Measurements from ENCODE around the gene BCL7A. TPM values are rescaled to one million over a fixed set of nuclear protein-coding genes. Genes with fewer than 3 reads are reported as not detected.
"Not testable (repeated sequence)": the region's sequence is repeated elsewhere in the genome, so short reads cannot be mapped to it uniquely, and the experiment has no call there.

Gene BCL7A
- total RNA-seq, 1 donor from 2014 or later: 10.4 TPM

GRCh38 chr12:122024132-122024785 is 2.6 kb downstream of the BCL7A start:
- no peak for DNase-seq (ENCODE audit: low spot score)

GRCh38 chr12:122026706-122027333 is 5.1 kb downstream of the BCL7A start:
- no peak for DNase-seq (ENCODE audit: low spot score)

DNA sequence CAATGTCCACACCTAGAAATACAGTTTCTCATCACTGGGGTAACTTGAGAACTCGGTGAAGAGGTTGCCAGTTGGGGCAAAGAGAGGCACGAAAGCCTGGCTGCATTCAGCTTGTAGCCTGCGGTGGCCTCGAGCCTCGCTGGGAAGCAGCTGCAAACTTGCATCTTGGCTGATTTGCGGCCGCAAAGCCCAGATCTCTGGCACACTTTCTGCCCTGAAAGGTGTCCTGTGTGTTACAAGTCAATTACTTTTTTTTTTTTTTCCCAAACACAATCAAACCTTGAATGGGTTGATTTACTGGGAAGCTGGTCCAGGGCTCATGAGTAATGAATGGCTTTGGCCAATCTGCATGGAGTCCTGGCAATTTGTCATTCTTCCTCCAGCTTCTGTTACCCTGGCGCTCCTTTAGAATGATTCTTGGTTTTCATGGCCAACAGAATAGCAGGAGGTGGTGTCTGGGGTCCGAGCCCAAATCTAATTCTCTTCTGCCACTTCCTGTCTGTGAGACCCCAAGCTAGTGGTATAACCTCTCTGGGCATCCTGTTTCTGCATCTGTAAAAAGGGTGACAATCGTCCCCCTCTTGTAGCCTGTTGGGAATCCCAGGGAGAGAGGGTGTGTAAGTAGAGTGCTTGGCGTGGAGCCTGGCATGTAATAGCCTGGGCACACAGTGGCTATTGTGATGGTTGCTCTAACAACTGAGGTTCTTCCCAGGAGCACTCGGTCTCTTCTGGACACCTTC is 6.7 kb downstream of the BCL7A start:
- DNase-seq (ENCODE audit: low spot score): no peak

- DNase-seq (ENCODE audit: low spot score): no peak
Observed at GRCh38 chr12:122028905-122029560, 7.3 kb downstream of the BCL7A start.

DNA sequence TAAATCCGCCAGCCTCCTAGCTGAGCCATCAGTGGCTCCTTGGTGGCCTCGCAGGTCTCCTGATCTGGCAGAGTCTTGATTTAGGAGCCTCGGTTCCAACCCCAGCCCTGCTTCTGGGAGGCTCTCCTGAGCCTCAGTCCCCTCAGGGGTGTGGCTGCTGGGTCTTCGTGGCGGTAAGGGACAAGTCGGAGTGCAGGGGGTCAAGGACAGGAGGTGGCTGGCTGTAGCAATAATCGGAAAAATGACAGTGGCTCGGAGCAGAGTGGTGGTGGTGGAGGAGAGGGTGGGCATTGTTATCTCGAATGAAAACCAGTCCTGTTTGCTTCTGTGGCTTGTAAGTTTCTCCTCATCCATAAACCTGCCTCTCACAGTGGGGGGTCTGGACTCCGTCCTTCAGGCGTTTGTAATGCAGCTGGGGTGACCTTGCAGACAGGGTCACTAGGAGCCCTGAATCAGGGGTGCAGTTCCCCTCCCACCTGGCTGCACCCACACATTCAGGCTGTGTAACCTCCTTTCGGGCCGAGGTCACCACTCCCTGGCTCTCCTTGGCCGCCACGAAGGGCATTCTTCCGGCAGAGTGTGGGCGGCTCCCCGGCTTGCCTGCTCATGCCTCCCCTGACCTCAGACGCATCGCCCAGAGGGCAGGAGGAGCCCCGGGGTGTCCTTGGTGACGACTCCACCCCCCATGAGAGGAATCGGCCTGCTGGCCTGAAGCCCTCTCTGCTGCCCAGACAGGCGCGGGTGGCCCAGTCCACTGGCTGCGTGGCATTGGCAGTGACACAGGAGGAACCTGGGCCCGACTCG is 8.1 kb downstream of the BCL7A start:
- DNase-seq (ENCODE audit: low spot score): no peak

DNA sequence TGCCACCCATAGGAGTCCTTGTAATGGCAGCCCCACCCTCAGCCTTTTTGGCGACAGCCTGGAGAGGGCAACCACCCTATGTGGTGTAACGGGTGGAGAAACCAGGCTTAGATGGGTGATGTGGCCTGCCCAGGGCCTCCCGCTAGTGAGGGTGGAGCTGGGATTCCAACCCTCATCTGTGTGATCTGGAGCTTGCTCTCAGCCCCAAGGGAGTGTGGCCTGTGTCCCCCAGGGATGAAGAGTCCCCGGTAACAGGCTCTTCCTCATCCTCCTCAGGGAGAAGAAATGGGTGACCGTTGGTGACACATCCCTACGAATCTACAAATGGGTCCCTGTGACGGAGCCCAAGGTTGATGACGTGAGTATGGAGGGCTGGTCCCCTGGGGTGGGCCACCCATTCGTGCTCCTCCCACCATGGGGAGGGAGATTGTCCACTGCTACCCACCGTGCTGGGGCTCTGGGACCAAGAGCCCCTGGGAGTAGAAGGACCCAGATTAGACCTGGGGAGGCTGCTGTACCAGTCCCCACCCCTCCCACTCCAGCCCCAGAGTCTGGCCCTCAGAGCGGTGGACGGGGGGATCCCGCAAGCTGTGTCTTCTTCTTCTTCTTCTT is 8.8 kb downstream of the BCL7A start:
- no peak for DNase-seq (ENCODE audit: low spot score)

- DNase-seq (ENCODE audit: low spot score): no peak
Observed at GRCh38 chr12:122031342-122032216, 9.9 kb downstream of the BCL7A start.

GRCh38 chr12:122032580-122032979 is 10.9 kb downstream of the BCL7A start:
- DNase-seq (ENCODE audit: low spot score): no peak

DNA sequence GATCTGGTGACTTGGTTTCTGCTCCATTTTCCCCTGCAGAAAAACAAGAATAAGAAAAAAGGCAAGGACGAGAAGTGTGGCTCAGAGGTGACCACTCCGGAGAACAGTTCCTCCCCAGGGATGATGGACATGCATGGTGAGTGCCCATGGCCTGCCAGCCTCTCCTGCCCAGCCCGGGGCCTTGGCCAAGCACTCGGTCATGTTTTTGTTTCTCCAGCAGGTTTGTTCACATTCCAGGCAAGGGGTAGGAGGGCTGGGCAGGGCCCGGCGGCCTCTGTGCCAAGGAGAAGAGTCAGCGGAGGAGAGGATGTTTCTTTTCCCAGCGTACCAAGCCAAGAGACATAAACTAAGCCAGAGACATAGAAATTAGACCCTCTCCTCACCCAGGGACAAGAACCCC is 13.6 kb downstream of the BCL7A start:
- no peak for DNase-seq (ENCODE audit: low spot score)

DNA sequence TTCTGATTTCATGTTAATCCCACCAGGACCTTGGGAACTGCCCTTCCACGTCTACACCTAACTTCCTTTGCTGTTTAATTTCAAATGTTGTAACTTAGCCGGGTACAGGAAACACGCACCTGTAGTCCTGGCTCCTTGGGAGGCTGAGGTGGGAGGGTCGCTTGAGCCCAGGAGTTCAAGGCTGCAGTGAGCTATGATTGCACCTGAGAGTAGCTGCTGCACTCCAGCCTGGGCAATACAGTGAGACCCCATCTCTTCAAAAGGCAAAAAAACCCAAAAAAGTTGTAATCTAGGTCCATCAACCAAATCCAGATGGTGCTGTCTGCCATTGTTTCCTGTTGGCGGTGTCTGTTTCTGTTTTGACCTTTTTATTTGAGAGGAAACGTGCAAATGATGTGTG is 14.5 kb downstream of the BCL7A start:
- DNase-seq (ENCODE audit: low spot score): no peak

DNA sequence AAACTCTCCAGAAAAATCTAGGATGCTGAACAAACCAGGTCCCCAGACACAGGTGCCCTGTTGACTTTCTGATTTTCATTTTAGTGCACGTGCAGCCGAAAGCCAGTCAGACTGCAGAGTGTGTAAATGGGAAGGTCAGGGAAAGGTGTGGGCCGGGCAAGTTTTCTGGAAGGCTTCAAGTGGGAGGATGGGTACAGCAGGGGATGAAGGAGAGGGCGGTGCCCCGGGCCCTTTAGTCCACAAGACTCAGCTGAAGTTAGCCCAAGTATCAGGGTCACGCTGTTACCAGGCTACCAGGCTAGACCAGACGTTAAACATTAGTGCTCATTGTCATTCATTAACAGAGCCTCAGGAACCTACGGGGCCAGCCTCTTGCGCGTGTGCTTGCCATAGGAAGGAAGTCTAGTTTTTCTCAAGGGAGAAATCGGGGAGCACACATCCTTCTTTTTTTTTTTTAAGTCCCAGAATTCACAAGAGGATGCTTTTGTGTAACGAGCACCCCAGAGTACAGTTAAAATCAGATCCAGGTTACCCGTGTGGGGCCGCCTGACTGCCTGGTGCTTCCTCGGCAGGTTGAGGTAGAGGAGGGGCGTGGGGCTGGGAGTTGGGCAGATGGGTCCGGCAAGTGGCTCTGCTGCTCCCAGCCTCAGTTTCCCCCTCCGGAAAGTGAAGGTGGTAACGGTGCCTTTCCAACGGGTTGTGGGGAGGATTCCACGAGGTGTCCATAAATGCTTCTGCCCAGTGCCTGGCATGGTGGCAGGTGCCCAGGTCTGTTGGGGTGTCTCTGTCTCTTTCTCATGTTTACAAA is 19.1 kb downstream of the BCL7A start:
- DNase-seq (ENCODE audit: low spot score): no peak

- not testable (repeated sequence) for DNase-seq (ENCODE audit: low spot score)
Observed at GRCh38 chr12:122041458-122041857, 19.8 kb downstream of the BCL7A start.

DNA sequence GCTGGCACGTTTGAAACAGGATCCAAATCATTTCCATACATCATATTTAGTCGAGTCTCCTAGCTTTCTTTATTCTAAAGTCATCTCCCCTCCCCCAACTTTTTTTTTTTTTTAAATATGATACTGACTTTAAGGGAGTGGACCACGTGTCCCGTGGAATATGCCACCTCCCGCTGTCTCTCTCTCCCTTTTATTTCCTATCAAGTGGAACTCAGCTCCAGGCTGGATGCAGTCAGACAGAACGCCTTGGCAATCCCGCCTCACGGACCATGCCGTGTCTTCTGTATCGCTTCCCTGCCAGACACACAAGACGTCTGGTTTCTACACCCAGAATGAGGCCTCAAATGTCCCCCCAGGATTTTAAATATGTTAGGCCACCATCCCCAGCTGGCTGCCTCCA is 21.2 kb downstream of the BCL7A start:
- no peak for DNase-seq (ENCODE audit: low spot score)

- DNase-seq (ENCODE audit: low spot score): no peak
Observed at GRCh38 chr12:122043476-122043875, 21.8 kb downstream of the BCL7A start.

GRCh38 chr12:122045262-122045661 is 23.6 kb downstream of the BCL7A start:
- no peak for DNase-seq (ENCODE audit: low spot score)

- no peak for DNase-seq (ENCODE audit: low spot score)
Observed at GRCh38 chr12:122046145-122046544, 24.5 kb downstream of the BCL7A start.

DNA sequence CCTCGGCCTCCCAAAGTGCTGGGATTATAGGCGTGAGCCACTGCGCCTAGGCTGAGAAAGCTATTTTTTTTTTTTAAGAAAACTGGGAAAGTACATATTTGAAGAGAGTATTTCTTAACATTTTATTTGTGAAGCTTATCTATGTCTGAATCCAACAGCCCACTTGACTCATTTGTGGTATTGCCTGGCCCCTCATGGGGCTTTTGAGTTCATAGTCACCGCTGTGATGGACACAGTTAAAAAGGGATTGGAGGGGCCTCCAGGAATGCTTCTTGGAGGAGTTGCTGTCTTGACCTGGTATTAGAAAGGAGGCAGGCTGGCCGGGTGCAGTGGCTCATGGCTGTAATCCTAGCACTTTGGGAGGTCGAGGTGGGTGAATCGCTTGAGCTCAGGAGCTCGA is 26.5 kb downstream of the BCL7A start:
- peak; percentile 52 for DNase-seq (ENCODE audit: low spot score)

GRCh38 chr12:122049827-122050226 is 28.1 kb downstream of the BCL7A start:
- DNase-seq (ENCODE audit: low spot score): no peak

DNA sequence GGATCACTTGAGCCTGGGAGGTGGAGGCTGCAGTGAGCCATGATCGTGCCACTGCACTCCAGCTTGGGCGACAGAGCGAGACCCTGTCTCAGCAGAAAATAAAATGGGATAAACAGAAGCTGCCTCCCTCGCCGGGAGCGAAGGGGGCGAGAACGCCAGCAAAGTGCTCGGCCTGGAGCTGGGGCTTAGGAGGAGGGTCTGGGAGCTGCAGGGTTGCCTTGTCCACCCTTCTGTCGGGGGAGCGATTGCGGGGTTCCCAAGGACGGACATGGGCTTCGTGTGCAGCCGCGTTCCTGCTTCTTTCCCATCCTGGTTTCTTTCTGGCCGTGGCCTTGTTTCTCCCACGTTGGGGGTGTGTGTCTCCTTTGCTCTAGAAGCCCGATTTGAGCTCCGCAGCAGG is 29.0 kb downstream of the BCL7A start:
- no peak for DNase-seq (ENCODE audit: low spot score)
